ENCODE data around the gene PTPRS. TPM values are rescaled to one million over a fixed set of nuclear protein-coding genes. Genes with fewer than 3 reads are reported as not detected.
A peak's percentile ranks its signal among the peaks of the same experiment; 100 is the strongest.
"Not testable (repeated sequence)": the region's sequence is repeated elsewhere in the genome, so short reads cannot be mapped to it uniquely, and the experiment has no call there.

The PTPRS gene
- polyA plus RNA-seq, 1 donor: 44.8 TPM

DNA sequence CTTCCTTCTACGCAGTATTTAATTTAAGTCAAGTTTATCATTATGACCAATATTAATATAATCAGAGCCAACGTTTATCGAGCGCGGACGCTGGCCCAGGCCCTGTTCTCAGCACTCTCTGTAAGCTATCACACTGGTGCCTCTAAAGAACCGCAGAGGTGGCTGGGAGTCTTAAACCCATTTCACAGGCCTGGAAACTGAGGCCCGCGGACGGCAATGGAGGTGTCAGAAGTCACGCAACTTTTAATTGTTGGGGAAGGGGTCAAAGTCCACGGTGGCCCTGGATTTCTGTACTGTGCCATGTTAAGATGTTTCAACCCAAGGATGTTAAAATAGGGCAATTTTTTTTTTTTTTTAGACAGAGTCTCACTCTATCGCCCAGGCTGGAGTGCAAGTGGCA, 8.8 kb downstream of the PTPRS start:
- DNase-seq: no peak

DNA sequence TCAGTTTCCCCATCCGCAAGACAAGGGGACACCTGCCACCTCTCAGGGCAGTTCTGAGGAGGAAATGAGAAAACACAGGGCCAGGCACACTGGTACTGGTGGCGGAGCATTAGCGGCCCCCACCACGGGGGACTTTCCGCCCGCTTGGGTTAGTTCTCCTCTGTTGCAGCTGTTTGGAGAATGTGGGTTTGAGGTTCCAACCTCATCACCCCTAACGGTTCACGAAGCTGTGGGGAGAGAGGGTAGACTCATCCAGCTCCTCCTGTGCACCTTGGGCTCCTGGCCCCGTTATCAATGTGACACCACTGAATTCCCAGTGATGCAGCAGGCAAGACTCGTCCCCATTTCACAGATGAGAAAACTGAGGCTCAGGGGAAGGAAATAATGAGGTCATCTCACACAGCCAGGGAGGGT, 10.3 kb downstream of the PTPRS start:
- DNase-seq: no peak

DNA sequence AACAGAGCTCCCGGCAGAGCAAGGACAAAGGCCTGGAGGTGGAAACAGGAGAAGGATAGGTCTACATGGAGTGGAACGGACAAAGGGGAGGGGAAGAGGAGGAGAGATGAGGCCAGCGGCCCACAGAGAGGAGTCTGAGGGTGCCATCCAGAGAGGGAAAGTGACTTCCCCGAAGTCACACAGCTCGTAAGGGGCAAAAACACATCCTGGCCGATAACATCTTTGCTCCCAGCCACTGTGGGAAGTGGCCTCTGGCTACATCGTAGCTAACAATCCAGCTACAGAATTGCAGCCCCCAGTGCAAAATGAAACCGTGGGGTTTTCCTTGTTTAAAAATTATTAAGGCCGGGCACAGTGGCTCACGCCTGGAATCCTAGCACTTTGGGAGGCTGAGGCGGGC, 11.5 kb downstream of the PTPRS start:
- DNase-seq: no peak

DNA sequence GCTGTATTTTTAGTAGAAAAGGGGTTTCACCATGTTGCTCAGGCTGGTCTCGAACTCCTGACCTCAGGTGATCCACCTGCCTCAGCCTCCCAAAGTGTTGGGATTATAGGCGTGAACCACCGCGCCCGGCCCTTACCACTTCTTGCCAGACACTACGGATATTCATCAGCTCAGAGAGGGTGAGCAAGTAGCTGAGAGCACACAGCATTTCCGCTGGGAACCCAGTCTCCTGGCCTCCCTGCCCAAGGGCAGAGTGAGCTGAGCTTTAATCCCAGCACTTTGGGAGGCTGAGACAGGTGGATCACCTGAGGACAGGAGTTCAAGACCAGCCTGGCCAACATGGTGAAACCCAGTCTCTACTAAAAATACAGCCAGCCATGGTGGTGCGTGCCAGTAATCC, 12.2 kb downstream of the PTPRS start:
- DNase-seq: not testable (repeated sequence)

DNA sequence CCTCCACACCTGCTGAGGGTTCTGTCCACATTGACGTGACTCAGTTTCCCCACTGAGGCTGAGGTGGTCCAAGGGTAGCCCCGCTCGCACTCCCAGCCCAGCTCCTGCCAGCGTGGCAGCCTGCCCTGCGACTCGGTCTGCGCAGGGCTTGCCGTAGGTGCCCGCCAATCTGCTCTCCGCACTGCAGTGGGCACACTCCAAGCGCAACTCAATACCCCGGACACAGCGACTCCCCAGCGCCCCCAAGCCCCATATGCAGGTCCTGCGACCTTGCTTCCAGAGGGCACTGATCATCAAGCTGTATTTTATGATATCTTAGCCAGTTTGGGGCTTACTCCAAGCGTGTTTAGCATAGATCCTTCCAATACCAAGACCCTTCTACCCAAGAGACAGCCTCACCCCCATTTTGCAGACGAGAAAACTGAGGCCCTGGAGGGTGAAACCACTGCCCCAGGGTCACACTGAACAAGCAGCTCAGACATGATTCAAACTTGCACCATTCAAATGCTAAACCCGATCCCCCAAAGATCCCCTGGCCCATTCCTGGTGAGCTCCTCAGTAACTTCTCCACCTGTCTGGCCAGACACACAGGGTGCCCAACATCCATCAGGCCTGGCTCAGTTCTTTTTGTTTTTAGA, 13.5 kb downstream of the PTPRS start:
- DNase-seq: no peak

DNA sequence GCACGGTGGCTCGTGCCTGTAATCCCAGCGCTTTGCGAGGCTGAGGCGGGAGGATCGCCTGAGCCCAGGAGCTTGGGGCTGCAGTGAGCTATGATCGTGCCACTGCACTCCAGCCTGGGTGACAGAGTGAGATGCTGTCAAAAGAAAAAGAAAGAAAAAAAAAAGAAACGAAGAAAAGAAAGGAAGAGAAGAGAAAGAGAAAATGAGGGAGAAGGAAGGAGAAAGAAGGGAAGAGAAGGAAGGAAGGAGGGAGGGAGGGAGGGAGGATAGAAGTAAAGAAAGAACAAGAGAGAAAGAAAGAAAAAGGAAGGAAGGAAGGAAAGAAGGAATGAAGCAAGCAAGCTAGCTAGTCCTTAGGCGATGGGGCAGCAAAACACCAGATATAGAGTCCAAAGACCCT, 14.1 kb downstream of the PTPRS start:
- no peak for DNase-seq

DNA sequence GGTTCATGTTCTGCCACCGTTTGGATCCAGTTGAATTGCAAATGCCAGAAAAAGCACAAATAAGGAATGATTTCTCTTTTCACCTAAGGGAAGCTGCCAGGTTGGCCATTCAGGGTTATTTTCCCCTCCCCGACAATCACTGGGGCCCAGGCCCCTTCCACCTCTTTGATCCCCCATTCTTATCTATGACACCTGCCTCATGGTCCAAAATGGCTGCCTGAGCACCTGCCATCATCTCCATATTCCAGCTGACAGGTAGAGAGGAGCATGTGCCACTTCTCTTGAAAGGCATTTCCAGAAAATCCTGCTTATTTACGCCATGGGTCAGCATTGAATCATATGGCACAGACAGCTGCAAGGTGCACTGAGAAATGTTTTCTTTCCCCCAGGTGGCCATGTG, 15.7 kb downstream of the PTPRS start:
- DNase-seq: no peak

DNA sequence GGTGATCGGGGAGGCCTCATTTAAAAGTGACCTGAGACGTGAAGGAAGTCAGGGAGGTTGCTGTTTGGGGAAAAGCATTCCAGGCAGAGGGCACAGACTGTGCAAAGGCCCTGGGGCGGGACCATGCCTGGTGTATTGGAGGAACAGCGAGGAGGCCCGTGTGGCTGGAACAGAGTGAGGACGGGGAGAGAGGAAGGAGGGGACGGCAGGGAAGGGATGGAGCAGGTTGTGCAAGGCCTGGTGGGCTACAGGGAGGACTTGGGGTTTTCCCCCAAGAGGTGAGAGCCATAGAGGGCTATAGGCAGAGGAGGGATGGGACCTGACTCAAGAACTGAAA, 17.2 kb downstream of the PTPRS start:
- DNase-seq: no peak

DNA sequence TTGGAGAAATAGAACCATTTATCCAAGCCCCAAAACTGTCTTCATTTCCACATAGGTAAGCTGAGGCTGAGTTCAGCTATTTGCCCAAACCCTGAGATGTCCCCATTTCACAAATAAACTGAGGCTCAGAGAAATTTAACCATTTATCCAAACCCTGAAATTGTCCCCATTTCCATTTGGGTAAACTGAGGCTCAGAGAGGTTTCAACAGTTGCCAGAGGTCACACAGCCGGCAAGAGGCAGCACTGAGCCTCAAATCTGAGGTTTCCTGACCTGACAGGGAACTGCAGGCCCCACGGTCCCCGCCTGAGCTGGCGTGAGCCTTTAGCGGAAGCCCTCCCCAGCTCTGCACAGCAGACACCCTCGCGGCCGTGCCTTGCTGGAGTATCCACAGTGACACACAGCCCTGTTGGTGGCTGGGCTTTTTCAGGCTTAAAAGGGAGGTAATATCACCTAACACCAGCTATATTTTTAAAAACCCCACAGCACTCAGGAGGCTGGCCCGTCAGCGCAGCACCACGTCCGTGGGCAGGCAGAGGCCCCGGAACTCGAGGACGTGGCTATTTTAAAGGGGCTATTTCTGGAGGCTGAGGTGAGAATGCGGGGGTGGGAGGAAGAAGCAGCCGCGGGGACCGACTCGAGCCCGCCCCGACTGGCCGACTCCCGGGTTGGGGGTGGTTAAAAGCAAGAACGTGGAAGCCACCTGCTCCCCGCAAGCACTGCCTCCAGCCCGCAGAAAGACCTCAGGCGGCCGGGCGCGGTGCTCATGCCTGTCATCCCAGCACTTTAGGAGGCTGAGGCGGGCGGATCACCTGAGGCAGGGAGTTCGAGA, 18.5 kb downstream of the PTPRS start:
- no peak for DNase-seq

DNA sequence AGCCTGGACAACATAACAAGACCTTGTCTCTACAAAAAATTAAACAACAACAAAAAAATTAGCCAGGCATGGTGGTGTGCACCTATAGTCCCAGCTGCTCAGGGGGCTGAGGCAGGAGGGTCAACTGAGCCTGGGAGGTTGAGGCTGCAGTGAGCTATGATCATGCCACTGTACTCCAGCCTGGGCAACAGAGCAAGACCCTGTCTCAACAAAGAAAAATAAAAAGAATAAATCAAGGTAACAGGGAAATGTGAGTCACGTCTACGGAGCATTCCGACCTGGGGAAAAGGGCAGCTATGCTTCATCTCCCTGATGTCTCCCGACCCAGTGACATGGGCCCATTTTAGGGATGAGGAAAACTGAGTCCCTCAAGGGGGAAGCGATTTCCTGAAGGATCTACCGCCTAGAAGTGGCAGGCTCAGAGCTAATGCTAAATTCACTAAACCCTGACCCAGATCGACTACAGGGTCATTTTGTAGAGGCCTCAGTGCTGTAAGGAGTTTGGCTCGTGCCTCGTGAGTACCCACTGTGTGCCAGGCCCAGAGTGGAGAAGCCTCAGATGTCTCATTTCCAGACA, 19.5 kb downstream of the PTPRS start:
- DNase-seq: no peak

DNA sequence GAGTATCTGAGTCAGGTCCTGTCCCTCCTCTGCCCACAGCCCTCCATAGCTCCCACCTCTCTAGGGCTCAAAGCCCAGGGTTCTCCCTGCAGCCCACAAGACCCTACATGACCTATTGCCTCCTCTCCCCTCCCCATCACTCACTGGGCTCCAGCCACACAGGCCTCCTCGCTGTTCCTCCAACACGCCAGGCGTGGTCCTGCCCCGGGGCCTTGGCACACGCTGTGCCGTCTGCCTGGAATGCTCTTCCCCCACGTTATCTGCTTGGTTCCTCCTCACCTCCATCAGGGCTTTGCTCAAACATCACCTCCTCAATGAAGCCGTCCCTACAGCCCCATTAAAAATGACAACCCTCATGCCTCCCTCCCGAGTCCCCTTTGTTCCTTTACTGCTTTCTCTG, 21.1 kb downstream of the PTPRS start:
- DNase-seq: no peak

DNA sequence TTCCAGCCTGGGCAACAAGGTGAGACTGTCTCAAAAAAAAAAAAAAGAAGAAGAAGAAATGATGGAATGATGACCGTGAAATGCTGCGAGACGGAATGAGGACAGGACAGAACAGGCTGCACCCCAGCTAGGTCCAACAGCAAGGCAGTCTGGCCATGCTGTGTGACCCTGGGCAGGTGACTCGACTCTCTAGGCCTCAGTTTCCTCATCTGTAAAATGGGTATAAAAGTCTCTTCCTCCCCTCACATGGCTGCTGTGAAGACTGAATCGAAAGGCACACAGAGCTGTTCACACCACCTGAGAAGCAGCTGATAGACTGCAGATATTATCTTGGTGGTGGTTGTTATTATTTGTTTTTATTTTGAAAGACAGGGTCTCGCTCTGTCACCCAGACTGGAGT, 22.3 kb downstream of the PTPRS start:
- DNase-seq: no peak

DNA sequence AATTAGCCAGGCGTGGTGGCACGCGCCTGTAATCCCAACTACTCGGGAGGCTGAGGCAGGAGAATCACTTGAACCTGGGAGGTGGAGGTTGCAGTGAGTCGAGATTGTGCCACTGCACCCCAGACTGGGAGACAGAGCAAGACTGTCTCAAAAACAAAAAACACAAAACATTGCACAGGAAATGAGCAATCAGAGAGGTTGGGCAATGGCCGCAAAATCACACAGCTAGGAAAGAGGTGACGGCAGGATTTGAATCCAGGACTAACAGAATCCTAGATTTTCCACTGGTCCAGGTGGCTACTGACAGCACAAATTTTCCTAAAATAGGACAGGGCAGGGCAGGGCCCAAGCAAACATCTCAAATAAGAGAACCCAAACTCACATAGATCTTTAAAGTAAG, 23.3 kb downstream of the PTPRS start:
- no peak for DNase-seq

DNA sequence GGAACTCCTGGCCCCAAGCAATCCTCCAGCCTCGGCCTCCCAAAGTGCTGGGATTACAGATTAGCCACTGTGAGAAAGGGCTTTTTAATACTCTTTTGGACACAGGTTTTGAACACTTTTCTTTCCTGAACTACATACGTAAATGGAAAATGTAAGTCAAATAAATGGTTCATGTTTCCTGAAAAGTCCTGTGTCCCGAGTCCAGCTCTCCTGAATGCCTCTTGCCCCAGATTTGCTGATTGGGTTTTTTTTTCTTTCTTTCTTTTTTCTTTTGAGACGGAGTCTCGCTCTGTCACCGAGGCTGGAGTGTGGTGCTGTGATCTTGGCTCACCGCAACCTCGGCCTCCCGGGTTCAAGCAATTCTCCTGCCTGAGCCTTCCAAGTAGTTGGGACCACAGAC, 24.5 kb downstream of the PTPRS start:
- DNase-seq: no peak

DNA sequence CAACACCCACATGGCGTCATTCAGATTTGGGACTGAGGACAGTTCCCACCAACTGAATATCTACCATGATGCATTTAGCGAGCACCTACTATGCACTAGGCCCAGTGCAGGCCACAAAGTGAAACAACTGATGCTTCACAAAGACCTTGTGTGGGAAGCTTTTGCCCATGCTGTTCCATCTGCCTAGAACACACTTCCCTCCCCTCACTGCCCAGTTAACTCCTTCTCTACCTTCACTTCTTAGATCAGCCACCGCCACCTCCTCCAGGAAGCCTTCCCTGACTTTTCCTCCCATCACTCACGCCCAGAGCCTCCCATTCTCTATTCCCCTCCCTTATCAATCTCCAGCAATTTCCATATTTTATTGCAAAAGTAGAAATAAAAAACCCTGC, 25.7 kb downstream of the PTPRS start:
- no peak for DNase-seq

DNA sequence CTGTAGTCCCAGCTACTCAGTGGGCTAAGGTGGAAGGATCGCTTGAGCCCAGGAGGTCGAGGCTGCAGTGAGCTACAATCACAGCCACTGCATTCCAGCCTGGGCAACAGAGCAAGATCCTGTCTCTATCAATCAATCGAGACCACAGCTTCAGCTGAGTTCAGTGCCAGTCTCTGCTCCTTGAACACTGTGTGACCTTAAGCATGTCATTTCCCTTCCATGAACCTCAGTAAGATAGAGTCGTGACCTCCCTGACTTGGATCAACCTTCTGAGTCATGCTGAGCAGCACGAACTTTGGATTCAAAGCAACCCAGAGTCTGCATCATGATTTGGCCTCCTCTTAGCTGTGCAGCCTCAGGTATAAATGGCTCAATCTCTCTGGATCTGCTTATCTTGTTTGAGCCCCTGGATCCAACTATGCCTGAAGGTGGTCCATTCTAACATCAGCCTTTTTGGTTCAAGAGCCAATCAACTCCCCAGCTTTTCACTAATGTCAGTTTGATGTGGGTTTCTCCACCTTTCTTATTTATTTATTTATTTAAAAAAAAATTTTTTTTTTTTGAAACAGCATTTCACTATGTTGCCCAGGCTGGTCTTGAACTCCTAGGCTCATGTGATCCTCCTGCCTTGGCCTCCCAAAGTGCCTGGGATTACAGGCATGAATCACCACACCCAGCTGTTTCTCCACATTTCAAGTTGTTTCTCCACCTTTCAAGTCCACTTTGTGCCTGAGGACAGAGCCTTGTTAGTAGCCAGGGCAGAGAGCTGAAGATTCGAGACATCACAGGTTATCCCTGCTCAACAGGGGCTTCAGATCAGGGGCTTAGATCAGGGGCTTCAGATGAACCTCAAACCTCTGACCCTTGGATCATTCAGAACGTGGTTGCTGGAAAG, 26.4 kb downstream of the PTPRS start:
- no peak for DNase-seq

DNA sequence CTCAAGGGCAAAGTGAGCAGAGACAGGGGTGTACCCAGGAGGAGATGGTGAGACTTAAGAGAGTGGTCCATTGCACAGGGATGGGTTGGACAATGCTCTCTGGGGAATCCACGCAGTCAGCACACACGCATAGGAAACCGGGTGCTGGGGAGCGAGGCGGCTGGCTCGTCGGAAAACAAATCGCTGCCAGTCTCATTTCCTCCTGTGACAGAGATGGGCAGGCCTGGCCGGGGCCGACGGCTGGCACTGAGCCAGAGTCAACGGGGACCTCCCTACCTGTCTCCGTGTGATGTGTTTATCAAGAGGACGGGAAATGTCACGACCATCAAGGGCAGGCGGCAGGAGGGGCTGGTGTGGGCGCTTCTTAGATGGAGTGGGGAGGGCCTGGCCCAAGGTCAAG, 27.3 kb downstream of the PTPRS start:
- no peak for DNase-seq

DNA sequence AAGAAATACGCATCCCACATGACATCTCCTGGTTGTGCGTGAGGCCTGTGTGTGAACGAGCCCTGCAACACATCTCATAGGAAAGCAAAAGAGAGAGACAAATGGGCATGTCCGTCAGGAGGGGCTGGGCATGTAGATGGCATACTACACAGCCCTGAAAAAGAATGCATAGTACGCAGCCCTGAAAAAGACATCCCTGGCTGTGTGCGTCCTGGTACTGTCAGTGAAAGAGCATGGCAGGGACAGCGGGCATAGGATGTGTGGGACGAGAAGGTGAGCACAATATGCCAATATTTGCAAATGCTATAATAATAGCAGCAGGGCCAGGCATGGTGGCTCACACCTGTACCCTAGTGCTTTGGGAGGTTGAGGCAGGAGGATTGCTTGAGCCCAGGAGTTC, 28.6 kb downstream of the PTPRS start:
- no peak for DNase-seq

DNA sequence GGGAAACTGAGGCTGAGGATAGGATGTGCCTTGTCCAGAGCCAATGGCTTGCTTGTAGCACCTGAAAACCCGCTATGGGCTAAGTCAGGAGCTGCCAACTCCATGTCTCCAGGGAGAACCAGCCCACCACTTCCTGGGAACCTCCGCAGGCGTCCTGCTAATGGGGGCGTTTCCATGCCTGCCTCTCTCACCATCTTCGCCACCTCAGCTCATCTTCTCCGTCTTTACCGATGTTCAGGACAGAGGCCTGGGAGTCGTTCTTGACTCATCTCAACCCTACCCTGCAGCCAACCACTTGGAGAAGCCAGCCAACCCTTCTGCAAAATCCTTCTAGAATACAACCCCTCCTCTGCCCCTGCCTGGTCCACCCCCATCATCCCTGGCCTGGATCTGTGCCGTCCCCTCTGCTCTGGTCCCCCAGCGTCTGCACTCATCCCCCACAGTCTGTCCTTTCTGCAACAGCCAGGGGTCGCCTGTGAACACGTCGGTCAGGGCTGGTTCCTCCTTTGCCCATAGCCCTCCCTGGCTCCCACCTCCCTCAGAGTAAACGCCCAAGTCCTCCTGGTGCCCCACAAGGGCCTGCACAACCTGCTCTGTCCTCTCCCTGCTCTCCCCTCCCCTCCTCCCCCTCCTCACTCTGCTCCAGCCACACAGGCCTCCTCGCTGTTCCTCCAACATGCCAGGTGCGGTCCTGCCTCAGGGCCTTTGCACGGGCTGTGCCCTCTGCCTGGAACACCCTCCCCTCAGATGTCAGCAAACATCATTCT, 31.0 kb downstream of the PTPRS start:
- no peak for DNase-seq

DNA sequence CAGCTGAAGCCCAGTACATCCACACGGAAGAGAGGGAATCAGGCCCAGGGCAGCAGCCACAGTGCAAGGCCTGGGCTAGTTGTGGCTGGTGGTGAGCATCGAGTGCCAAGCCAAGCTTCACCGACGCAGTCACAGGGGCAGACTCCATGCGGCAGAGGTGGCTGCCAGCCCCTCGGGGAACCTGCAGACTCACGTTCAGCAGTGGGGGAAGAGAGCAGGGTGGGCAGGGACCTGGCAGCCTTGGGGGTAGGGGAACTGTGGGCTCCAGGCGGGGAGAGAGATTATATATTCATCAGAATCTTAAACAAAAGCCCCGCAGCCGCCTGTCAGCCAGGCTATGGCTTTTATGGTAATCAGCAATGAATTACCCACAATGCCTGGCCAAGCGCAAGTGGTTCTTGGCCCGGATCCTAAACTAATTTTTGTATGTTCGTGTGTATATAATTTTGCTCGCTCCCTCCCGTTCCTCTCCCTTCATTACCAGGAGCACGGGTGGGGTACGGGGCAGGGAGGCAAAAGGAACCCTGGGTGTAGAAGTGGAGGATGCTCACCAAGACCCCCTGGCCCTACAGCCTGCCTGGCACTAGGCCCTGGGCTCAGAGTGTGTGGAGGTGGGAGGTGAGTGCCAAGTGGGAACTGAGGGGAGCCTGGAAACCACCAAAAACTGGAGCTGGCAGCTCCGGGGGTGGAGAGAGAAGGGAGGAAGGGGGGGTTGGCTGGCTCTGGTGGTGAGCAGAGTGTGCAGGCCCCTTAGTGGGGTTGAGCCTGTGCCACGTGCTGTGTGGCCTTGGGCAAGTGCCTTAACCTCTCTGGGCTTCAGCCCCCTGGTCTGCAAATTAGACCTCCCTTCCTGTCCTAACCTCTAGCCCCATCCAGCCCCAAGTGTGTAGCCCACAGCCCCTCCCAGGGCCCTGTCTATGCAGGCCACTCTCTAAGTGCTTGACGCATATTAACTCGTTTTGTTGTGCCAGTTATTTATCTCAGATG, 31.9 kb downstream of the PTPRS start:
- peak; percentile 78 for DNase-seq

DNA sequence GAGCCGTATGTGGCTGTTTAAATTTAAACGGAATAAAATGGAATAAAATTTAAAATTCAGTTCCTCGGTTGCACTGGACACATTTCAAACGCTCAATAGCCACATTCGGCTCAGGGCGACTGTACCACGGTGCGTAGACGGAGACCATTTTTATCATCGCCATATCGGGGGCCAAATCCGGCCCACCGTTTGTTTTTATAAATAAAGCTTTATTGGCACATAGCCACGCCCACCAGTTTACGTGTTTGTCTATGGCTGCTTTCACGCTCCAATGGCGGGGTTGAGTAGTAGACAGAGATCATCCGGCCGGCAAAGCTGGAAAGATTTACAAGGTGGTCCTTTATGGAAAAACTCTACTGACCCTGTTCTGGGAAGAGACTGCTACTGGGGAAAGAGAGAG, 33.0 kb downstream of the PTPRS start:
- DNase-seq: no peak

Data from hindlimb muscle (tissue), 1 donor.